HEK293 (cell line): Measurements from ENCODE around the gene PLEKHA4.

ENCODE experiments used
- HOXC10 ChIP-seq: sonication (generic); formaldehyde crosslinking; IDR thresholded peaks from 2 replicates; pipeline ENCODE4 v1.8.1; 2023; ENCODE audit warnings: mild to moderate bottlenecking, missing genetic modification reagents
- MEIS1 ChIP-seq: sonication (generic); formaldehyde crosslinking; IDR thresholded peaks from 2 replicates; pipeline ENCODE4 v1.8.1; 2022; ENCODE audit warnings: missing genetic modification reagents, mild to moderate bottlenecking, borderline replicate concordance
- PRDM10 ChIP-seq: fragments of 450-650 bp; formaldehyde crosslinking; IDR thresholded peaks from 2 replicates; pipeline ENCODE4 v1.5.1; 2016; ENCODE audit warnings: missing biosample characterization, missing genetic modification characterization
- TCF7L2 ChIP-seq: IDR thresholded peaks from 2 replicates; pipeline ENCODE4 v1.6.1; 2011; ENCODE audit warnings: low read depth, mild to moderate bottlenecking, inconsistent platforms, low read length, moderate library complexity, borderline replicate concordance
- YY1 ChIP-seq: fragments of 450-650 bp; formaldehyde crosslinking; IDR thresholded peaks from 2 replicates; pipeline ENCODE4 v1.5.1; 2018; ENCODE audit warnings: missing biosample characterization, missing genetic modification characterization
- YY2 ChIP-seq: fragments of 450-650 bp; formaldehyde crosslinking; IDR thresholded peaks from 2 replicates; pipeline ENCODE4 v1.5.1; 2016; ENCODE audit warnings: missing biosample characterization, missing genetic modification characterization
- ZBTB26 ChIP-seq: fragments of 450-650 bp; formaldehyde crosslinking; optimal IDR thresholded peaks from 2 replicates; pipeline ENCODE3; 2016; ENCODE audit warnings: missing biosample characterization, mild to moderate bottlenecking, missing genetic modification characterization
- ZEB2 ChIP-seq: fragments of 450-650 bp; formaldehyde crosslinking; IDR thresholded peaks from 2 replicates; pipeline ENCODE4 v1.5.1; 2016; ENCODE audit warnings: missing biosample characterization, missing genetic modification characterization
- ZNF19 ChIP-seq: fragments of 450-650 bp; formaldehyde crosslinking; IDR thresholded peaks from 2 replicates; pipeline ENCODE4; 2016; ENCODE audit warnings: missing biosample characterization, missing genetic modification characterization, low read depth
- ZNF24 ChIP-seq: fragments of 450-650 bp; formaldehyde crosslinking; IDR thresholded peaks from 2 replicates; pipeline ENCODE4 v1.5.1; 2016; ENCODE audit warnings: missing biosample characterization, missing genetic modification characterization
- ZNF404 ChIP-seq: fragments of 450-650 bp; formaldehyde crosslinking; IDR thresholded peaks from 2 replicates; pipeline ENCODE4 v1.5.1; 2017; ENCODE audit warnings: missing biosample characterization, missing genetic modification characterization
- ZNF488 ChIP-seq: fragments of 450-650 bp; formaldehyde crosslinking; IDR thresholded peaks from 2 replicates; pipeline ENCODE4 v1.5.1; 2016; ENCODE audit warnings: missing biosample characterization, missing genetic modification characterization
- ZNF529 ChIP-seq: fragments of 450-650 bp; formaldehyde crosslinking; IDR thresholded peaks from 2 replicates; pipeline ENCODE4 v1.5.1; 2017; ENCODE audit warnings: missing genetic modification characterization, missing biosample characterization; ENCODE audit not compliant: insufficient replicate concordance
- ZNF555 ChIP-seq: fragments of 450-650 bp; formaldehyde crosslinking; conservative IDR thresholded peaks from 2 replicates; pipeline ENCODE4 v1.5.1; 2017; ENCODE audit warnings: missing biosample characterization, mild to moderate bottlenecking, missing genetic modification characterization, inconsistent platforms
- ZNF654 ChIP-seq: fragments of 450-650 bp; formaldehyde crosslinking; IDR thresholded peaks from 2 replicates; pipeline ENCODE4 v1.5.1; 2016; ENCODE audit warnings: low read depth, missing biosample characterization, missing genetic modification characterization
- ZNF660 ChIP-seq: fragments of 450-650 bp; IDR thresholded peaks from 2 replicates; pipeline ENCODE4 v1.5.1; 2018; ENCODE audit warnings: missing biosample characterization, mild to moderate bottlenecking, missing genetic modification characterization
- ZNF76 ChIP-seq: fragments of 450-650 bp; formaldehyde crosslinking; IDR thresholded peaks from 2 replicates; pipeline ENCODE4; 2016; ENCODE audit warnings: low read depth, missing biosample characterization, missing genetic modification characterization, borderline replicate concordance
- ZSCAN16 ChIP-seq: fragments of 450-650 bp; formaldehyde crosslinking; IDR thresholded peaks from 2 replicates; pipeline ENCODE4 v1.5.1; 2016; ENCODE audit warnings: missing biosample characterization, missing genetic modification characterization
- TF ChIP-seq, protein P1 (sequence below): fragments of 450-650 bp; formaldehyde crosslinking; IDR thresholded peaks from 2 replicates; pipeline ENCODE4 v1.5.1; 2016; ENCODE audit warnings: missing biosample characterization, missing genetic modification characterization
- TF ChIP-seq, protein P2 (sequence below): fragments of 450-650 bp; IDR thresholded peaks from 2 replicates; pipeline ENCODE4 v1.5.1; 2018; ENCODE audit warnings: missing biosample characterization, mild to moderate bottlenecking, missing genetic modification characterization
- TF ChIP-seq, protein P3 (sequence below): fragments of 450-650 bp; formaldehyde crosslinking; IDR thresholded peaks from 2 replicates; pipeline ENCODE4 v1.5.1; 2016; ENCODE audit warnings: missing biosample characterization, missing genetic modification characterization
- TF ChIP-seq, protein P4 (sequence below): fragments of 450-650 bp; formaldehyde crosslinking; IDR thresholded peaks from 2 replicates; pipeline ENCODE4 v1.5.1; 2016; ENCODE audit warnings: missing biosample characterization, missing genetic modification characterization

PLEKHA4 gene

GRCh38 chr19:48899781-48900476 lies 31.5 kb upstream of the PLEKHA4 start, which contains the start of gene NUCB1 (continued):
- TF ChIP-seq, protein P1, sequence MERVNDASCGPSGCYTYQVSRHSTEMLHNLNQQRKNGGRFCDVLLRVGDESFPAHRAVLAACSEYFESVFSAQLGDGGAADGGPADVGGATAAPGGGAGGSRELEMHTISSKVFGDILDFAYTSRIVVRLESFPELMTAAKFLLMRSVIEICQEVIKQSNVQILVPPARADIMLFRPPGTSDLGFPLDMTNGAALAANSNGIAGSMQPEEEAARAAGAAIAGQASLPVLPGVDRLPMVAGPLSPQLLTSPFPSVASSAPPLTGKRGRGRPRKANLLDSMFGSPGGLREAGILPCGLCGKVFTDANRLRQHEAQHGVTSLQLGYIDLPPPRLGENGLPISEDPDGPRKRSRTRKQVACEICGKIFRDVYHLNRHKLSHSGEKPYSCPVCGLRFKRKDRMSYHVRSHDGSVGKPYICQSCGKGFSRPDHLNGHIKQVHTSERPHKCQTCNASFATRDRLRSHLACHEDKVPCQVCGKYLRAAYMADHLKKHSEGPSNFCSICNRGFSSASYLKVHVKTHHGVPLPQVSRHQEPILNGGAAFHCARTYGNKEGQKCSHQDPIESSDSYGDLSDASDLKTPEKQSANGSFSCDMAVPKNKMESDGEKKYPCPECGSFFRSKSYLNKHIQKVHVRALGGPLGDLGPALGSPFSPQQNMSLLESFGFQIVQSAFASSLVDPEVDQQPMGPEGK, result 0 out of 2 replicates have a peak, but pooled peaks have one; percentile 12
- no peak for TF ChIP-seq ZNF529 (tag by site-specific recombination)
- no peak for TF ChIP-seq YY1 (tag by site-specific recombination)
- TF ChIP-seq ZNF404 (tag by site-specific recombination), result no peak
- no peak for TF ChIP-seq ZSCAN16 (tag by site-specific recombination)
- peak; percentile 73 for TF ChIP-seq PRDM10 (tag by site-specific recombination)
- TF ChIP-seq HOXC10 (CRISPR knock-in tag), result no peak
- TF ChIP-seq ZNF24 (tag by site-specific recombination), result no peak
- no peak for TF ChIP-seq YY2 (tag by site-specific recombination)
- no peak for TF ChIP-seq ZNF19 (tag by site-specific recombination)
- TF ChIP-seq ZBTB26, result no peak
- 0 out of 2 replicates have a peak, but pooled peaks have one; percentile 4 for TF ChIP-seq ZNF654 (tag by site-specific recombination)
- TF ChIP-seq ZNF660, result peak; percentile 30; the same call in 1 of the 2 replicates
- TF ChIP-seq, protein P2, sequence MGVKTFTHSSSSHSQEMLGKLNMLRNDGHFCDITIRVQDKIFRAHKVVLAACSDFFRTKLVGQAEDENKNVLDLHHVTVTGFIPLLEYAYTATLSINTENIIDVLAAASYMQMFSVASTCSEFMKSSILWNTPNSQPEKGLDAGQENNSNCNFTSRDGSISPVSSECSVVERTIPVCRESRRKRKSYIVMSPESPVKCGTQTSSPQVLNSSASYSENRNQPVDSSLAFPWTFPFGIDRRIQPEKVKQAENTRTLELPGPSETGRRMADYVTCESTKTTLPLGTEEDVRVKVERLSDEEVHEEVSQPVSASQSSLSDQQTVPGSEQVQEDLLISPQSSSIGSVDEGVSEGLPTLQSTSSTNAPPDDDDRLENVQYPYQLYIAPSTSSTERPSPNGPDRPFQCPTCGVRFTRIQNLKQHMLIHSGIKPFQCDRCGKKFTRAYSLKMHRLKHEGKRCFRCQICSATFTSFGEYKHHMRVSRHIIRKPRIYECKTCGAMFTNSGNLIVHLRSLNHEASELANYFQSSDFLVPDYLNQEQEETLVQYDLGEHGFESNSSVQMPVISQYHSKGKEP (tag by site-specific recombination), result 0 out of 2 replicates have a peak, but pooled peaks have one; percentile 57
- TF ChIP-seq, protein P3, sequence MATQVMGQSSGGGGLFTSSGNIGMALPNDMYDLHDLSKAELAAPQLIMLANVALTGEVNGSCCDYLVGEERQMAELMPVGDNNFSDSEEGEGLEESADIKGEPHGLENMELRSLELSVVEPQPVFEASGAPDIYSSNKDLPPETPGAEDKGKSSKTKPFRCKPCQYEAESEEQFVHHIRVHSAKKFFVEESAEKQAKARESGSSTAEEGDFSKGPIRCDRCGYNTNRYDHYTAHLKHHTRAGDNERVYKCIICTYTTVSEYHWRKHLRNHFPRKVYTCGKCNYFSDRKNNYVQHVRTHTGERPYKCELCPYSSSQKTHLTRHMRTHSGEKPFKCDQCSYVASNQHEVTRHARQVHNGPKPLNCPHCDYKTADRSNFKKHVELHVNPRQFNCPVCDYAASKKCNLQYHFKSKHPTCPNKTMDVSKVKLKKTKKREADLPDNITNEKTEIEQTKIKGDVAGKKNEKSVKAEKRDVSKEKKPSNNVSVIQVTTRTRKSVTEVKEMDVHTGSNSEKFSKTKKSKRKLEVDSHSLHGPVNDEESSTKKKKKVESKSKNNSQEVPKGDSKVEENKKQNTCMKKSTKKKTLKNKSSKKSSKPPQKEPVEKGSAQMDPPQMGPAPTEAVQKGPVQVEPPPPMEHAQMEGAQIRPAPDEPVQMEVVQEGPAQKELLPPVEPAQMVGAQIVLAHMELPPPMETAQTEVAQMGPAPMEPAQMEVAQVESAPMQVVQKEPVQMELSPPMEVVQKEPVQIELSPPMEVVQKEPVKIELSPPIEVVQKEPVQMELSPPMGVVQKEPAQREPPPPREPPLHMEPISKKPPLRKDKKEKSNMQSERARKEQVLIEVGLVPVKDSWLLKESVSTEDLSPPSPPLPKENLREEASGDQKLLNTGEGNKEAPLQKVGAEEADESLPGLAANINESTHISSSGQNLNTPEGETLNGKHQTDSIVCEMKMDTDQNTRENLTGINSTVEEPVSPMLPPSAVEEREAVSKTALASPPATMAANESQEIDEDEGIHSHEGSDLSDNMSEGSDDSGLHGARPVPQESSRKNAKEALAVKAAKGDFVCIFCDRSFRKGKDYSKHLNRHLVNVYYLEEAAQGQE, result no peak
- no peak for TF ChIP-seq MEIS1
- TF ChIP-seq ZNF555, result no peak
- no peak for TF ChIP-seq TCF7L2
- peak; percentile 90 for TF ChIP-seq ZNF76 (tag by site-specific recombination)
- no peak for TF ChIP-seq ZNF488 (tag by site-specific recombination)
- TF ChIP-seq, protein P4, sequence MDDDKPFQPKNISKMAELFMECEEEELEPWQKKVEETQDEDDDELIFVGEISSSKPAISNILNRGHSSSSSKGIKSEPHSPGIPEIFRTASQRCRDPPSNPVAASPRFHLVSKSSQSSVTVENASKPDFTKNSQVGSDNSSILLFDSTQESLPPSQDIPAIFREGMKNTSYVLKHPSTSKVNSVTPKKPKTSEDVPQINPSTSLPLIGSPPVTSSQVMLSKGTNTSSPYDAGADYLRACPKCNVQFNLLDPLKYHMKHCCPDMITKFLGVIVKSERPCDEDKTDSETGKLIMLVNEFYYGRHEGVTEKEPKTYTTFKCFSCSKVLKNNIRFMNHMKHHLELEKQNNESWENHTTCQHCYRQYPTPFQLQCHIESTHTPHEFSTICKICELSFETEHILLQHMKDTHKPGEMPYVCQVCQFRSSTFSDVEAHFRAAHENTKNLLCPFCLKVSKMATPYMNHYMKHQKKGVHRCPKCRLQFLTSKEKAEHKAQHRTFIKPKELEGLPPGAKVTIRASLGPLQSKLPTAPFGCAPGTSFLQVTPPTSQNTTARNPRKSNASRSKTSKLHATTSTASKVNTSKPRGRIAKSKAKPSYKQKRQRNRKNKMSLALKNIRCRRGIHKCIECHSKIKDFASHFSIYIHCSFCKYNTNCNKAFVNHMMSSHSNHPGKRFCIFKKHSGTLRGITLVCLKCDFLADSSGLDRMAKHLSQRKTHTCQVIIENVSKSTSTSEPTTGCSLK (tag by site-specific recombination), result no peak
- TF ChIP-seq ZEB2 (tag by site-specific recombination), result 0 out of 2 replicates have a peak, but pooled peaks have one; percentile 18
